Activated naive CD8-positive, alpha-beta T cell treated with anti-CD3 and anti-CD28 coated beads for 36 hours (primary cell): ENCODE measurements around the gene ENOX1. TPM values are rescaled to one million over a fixed set of nuclear protein-coding genes. Genes with fewer than 3 reads are reported as not detected.

Experiments used
- DNase-seq: peaks from one replicate; pipeline ENCODE4 v3.0.0; 2021
- H3K27ac Mint-ChIP-seq: one replicate; pipeline ENCODE4 v1.8.0; 2022; ENCODE audit warnings: mild to moderate bottlenecking, moderate library complexity, mixed read lengths
- H3K27me3 Mint-ChIP-seq: one replicate; pipeline ENCODE4 v1.8.0; 2022; ENCODE audit warnings: mild to moderate bottlenecking, mixed read lengths
- H3K36me3 Mint-ChIP-seq: one replicate; pipeline ENCODE4 v1.8.0; 2021; ENCODE audit warnings: mild to moderate bottlenecking, mixed read lengths
- H3K4me1 Mint-ChIP-seq: one replicate; pipeline ENCODE4 v1.8.0; 2021; ENCODE audit warnings: mixed read lengths
- H3K4me3 Mint-ChIP-seq: one replicate; pipeline ENCODE4 v1.8.0; 2022; ENCODE audit warnings: mild to moderate bottlenecking, moderate library complexity, mixed read lengths
- H3K9me3 Mint-ChIP-seq: one replicate; pipeline ENCODE4 v1.8.0; 2022; ENCODE audit warnings: mixed read lengths
- total RNA-seq, 2 experiments: library from RNA; stranded (reverse); gene quantifications; one replicate each; pipeline ENCODE4 v1.2.3, GENCODE V29; 2021

ENOX1 gene
- total RNA-seq, 2 experiments from 2014 or later, result not detected

- no peaks in the 10 kb centered on the region for H3K27me3 Mint-ChIP-seq
- no peaks in the 10 kb centered on the region for H3K36me3 Mint-ChIP-seq
- no peak overlapping the region for H3K4me3 Mint-ChIP-seq
- H3K4me1 Mint-ChIP-seq, result no peaks in the 10 kb centered on the region
- H3K27ac Mint-ChIP-seq, result no peak overlapping the region
- DNase-seq, result no peak
- H3K9me3 Mint-ChIP-seq, result peaks cover 3% of the 10 kb centered on the region
Measured at GRCh38 chr13:43264458-43264857, 522.3 kb downstream of the ENOX1 start.

DNA sequence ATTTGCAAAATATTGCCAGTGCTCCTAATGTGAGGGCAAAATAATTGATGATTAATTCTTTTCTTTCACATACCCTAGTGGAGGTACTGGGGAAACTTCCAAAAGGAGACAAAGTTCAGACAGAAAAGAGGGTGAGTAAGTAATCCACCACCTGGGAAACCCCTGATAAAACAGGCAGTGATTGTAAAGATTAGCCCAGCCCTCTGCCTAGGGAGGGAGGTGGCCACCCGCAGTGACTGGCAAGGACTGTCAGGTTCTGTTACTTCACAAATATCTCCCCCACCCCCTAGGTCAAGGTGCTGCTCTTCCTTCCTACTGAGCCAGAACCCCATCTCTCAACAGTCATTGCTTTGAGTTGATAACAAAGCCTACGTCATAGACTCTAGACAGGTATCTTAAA, 523.7 kb downstream of the ENOX1 start:
- peaks cover 3% of the 10 kb centered on the region for H3K9me3 Mint-ChIP-seq
- H3K27ac Mint-ChIP-seq, result no peak overlapping the region
- H3K27me3 Mint-ChIP-seq, result no peaks in the 10 kb centered on the region
- no peaks in the 10 kb centered on the region for H3K4me1 Mint-ChIP-seq
- no peak overlapping the region for H3K4me3 Mint-ChIP-seq
- no peaks in the 10 kb centered on the region for H3K36me3 Mint-ChIP-seq
- no peak for DNase-seq

DNA sequence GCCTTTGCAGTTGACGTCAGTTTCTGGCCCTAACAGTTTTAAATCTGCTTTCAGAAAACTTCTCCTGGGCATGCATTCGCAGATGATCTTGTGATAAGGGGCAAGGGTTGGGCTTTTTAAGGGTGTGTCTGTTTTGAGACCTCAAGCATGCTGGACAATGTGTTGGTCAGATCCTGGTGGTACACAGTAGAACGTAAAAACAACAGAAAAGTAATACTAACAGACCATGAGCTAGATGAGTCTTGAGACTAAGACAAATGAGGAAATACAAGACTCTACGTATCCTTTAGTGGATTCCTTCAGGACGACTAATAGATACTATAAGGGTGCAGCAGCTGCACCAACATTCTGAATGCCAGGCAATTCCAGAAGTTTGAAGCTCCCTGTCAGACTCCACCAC, 525.8 kb downstream of the ENOX1 start:
- Mint-ChIP-seq H3K9me3 (peaks cover 3% of the 10 kb centered on the region), H3K36me3 (no peaks in the 10 kb centered on the region), H3K27me3 (no peaks in the 10 kb centered on the region), H3K4me1 (no peaks in the 10 kb centered on the region), H3K4me3 (no peak overlapping the region), H3K27ac (no peak overlapping the region)
- DNase-seq, result no peak

DNA sequence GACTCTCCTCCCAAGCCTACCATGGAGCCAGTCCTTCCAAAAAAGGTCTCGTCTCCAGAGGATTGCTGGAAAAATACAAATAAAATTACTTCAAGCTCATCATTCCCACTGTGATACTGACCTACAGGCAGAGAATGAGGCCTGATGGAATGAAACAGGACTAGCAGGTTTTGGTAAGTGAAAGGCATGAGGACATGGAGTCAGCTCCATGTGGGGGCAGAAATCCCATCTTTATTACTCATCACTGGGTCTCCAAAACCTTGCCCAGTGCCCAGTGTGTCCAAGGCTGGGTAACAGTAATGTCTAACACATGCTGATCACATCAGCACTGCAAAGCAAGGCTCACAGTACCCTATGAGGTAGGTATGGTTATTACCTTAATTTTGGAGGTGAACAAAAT, 528.0 kb downstream of the ENOX1 start:
- H3K4me1 Mint-ChIP-seq, result no peaks in the 10 kb centered on the region
- no peaks in the 10 kb centered on the region for H3K36me3 Mint-ChIP-seq
- H3K27ac Mint-ChIP-seq, result no peak overlapping the region
- peaks cover 3% of the 10 kb centered on the region for H3K9me3 Mint-ChIP-seq
- no peak overlapping the region for H3K4me3 Mint-ChIP-seq
- no peak for DNase-seq
- peaks cover 2% of the 10 kb centered on the region for H3K27me3 Mint-ChIP-seq

- Mint-ChIP-seq H3K36me3 (no peaks in the 10 kb centered on the region), H3K27me3 (peaks cover 7% of the 10 kb centered on the region), H3K9me3 (peaks cover 3% of the 10 kb centered on the region), H3K4me1 (no peaks in the 10 kb centered on the region), H3K27ac (no peak overlapping the region), H3K4me3 (no peak overlapping the region)
- DNase-seq, result no peak
Measured at GRCh38 chr13:43257765-43258164, 529.0 kb downstream of the ENOX1 start.

DNA sequence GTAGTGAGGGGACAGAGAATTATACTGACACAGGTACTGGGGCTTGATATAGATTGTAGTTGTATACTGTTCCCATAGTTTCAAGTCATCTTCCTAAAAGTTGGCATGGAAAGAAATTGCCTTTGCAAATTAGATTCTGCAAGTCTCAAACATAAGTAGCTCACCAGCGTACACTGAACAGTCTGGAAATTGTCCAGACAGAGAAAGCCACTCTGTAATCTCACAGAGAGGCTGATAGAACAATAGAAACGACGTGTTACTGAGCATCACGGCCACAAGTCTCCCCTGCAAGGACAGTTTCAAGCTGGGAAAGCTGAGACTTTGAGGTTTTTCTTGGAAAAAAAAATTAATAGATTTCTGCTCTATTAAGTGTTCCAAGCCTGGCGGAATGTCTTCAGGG, 534.8 kb downstream of the ENOX1 start:
- Mint-ChIP-seq H3K27ac (no peak overlapping the region), H3K4me1 (no peaks in the 10 kb centered on the region), H3K4me3 (no peak overlapping the region), H3K36me3 (no peaks in the 10 kb centered on the region), H3K27me3 (peaks cover 7% of the 10 kb centered on the region), H3K9me3 (no peaks in the 10 kb centered on the region)
- no peak for DNase-seq

GRCh38 chr13:43246382-43246781, 540.4 kb downstream of the ENOX1 start:
- H3K4me3 Mint-ChIP-seq, result no peak overlapping the region
- no peak for DNase-seq
- H3K4me1 Mint-ChIP-seq, result no peaks in the 10 kb centered on the region
- peaks cover 4% of the 10 kb centered on the region for H3K27me3 Mint-ChIP-seq
- H3K27ac Mint-ChIP-seq, result no peak overlapping the region
- no peaks in the 10 kb centered on the region for H3K9me3 Mint-ChIP-seq
- H3K36me3 Mint-ChIP-seq, result no peaks in the 10 kb centered on the region

DNA sequence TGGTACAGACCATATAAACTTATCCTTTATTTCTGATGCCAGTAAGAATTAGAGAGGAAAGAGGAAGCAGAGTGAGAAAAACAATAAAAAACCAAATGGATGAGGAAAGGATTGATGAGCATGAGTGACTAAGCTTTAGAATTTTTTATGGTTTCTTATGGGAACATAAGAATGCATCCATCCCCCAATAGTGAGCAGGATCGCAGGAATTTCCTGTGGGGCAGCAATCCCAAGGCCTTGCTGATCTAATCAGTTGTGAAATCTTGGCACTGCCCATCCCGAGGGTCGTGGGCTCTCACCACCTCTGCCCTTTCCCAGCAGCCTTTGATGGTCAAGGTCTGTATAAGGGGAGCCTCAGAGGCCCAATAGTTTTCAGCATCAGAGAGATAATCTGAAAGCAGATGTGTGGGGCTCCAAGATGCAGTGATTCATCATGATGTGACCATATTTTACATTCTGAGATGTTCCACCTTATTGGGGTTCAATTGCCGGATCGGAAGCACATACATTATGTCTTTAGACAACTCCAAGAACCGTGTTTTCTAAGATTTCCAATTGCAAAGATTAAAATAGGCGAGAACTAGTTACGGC, 541.3 kb downstream of the ENOX1 start:
- Mint-ChIP-seq H3K9me3 (no peaks in the 10 kb centered on the region), H3K27me3 (peaks cover 4% of the 10 kb centered on the region), H3K27ac (no peak overlapping the region), H3K4me3 (no peak overlapping the region), H3K36me3 (no peaks in the 10 kb centered on the region), H3K4me1 (no peaks in the 10 kb centered on the region)
- no peak for DNase-seq

DNA sequence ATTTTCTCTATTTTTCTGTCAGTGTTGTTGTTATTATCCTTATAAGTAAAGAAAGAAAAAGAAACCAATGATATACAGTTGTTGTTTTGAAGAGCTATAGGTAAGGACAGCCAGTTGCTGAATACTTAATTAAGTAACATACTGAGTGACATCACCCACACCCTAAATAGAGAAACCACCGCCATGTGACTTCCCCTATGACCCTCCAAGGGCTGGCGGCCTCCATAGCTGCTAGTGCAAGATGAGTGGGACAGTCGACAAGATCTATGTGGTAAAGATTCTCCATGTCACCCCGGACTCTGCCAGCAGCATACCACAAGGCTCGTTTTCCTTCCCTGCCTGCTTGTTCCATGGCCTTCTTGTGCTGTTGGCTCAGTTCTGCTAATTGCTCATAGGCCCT, 542.3 kb downstream of the ENOX1 start:
- DNase-seq, result no peak
- Mint-ChIP-seq H3K27me3 (peaks cover 4% of the 10 kb centered on the region), H3K4me3 (no peak overlapping the region), H3K27ac (no peak overlapping the region), H3K9me3 (no peaks in the 10 kb centered on the region), H3K36me3 (no peaks in the 10 kb centered on the region), H3K4me1 (no peaks in the 10 kb centered on the region)

DNA sequence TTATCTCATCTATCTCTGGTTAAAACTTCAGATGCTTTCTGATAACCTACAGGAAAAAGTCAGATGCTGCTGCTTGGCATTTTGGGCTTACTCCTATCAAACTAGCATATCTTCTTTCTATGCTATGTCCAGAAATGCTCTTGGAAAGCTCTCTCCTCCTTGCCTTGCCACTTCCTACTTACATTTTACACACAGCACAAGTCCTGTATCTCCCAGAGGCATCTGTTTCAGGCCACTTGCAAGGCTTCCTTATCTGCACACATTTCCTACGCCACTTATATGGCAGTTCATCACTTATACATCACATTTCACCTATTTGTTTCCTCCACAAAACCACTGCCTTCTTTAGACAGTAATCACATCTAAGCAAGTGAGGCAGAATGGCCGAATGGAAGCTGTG, 543.1 kb downstream of the ENOX1 start:
- no peak overlapping the region for H3K27ac Mint-ChIP-seq
- H3K36me3 Mint-ChIP-seq, result no peaks in the 10 kb centered on the region
- H3K27me3 Mint-ChIP-seq, result peaks cover 4% of the 10 kb centered on the region
- H3K4me3 Mint-ChIP-seq, result no peak overlapping the region
- H3K9me3 Mint-ChIP-seq, result no peaks in the 10 kb centered on the region
- no peaks in the 10 kb centered on the region for H3K4me1 Mint-ChIP-seq
- no peak for DNase-seq

- H3K4me1 Mint-ChIP-seq, result no peaks in the 10 kb centered on the region
- H3K36me3 Mint-ChIP-seq, result no peaks in the 10 kb centered on the region
- no peaks in the 10 kb centered on the region for H3K9me3 Mint-ChIP-seq
- no peak overlapping the region for H3K4me3 Mint-ChIP-seq
- H3K27me3 Mint-ChIP-seq, result peaks cover 4% of the 10 kb centered on the region
- no peak overlapping the region for H3K27ac Mint-ChIP-seq
- no peak for DNase-seq
Measured at GRCh38 chr13:43242040-43242439, 544.7 kb downstream of the ENOX1 start.

DNA sequence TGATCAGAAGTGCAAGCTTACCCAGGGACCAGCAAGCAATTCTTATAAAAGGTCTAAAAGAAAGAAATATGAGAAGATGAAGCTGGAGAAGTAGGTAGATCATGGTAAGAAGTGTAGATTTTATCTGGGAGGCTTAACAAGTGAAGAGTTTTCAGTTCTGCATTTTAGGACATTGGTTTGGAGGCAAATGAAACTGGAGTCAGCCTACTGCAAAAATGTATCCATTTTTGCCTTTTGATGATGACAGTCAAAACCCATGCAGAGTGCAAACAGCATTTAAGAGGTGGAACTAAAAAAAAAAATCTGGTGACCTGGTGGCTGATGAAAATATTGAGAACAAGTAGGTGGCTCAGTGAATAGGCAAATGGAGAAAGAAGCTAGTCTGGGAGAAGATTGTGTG, 546.5 kb downstream of the ENOX1 start:
- Mint-ChIP-seq H3K36me3 (no peaks in the 10 kb centered on the region), H3K4me1 (no peaks in the 10 kb centered on the region), H3K4me3 (no peak overlapping the region), H3K27ac (no peak overlapping the region), H3K27me3 (peaks cover 4% of the 10 kb centered on the region), H3K9me3 (no peaks in the 10 kb centered on the region)
- no peak for DNase-seq

DNA sequence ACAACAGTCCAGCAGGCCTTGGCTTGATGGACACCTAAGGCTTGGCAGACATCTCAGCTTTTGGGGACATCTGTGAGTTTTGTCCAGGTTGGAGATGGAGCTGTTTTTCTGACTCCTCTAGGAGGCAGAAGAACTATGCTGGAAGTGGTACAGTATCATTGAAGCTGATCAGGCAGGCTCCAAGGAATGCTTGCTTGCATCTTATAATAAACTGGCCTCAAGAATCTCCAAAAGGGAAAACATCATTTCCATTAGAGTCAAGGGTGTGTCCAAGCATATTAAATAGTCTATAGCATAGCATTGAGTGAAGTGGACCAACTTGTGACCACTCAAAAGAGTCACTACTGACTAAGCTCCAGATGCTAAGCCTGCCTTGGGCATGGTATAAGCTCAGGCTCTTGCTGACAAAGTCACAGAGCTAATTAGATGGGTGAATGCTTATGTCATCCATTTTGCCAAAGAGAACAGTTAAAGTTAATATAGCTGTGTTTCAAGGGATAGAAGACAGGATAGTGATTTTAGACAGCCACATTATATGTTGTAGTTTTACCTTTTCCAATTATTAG, 547.4 kb downstream of the ENOX1 start:
- DNase-seq, result no peak
- Mint-ChIP-seq H3K9me3 (no peaks in the 10 kb centered on the region), H3K36me3 (no peaks in the 10 kb centered on the region), H3K27ac (no peak overlapping the region), H3K4me3 (no peak overlapping the region), H3K4me1 (no peaks in the 10 kb centered on the region), H3K27me3 (peaks cover 4% of the 10 kb centered on the region)

GRCh38 chr13:43238341-43239083, 548.3 kb downstream of the ENOX1 start:
- no peak for DNase-seq
- Mint-ChIP-seq H3K9me3 (no peaks in the 10 kb centered on the region), H3K27me3 (peaks cover 4% of the 10 kb centered on the region), H3K4me3 (no peak overlapping the region), H3K36me3 (no peaks in the 10 kb centered on the region), H3K27ac (no peak overlapping the region), H3K4me1 (no peaks in the 10 kb centered on the region)

DNA sequence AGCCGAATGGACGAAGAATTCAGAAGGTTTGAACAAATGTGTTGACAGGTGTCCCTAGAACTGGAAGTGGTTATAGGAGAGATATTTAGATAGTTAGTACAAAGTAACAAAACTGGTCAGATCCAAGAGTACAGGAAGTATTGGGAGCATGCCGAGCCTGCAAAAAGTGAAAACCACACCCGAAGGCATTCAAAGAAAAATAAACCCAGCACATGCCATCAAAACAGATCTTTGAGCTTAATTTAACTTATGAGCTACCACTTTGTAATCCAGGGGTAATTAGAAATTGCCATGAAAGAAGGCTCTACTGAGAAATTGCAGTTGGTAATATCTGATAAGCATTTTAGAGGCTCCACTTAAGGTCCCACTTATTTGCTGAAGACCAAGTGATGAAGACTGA, 549.2 kb downstream of the ENOX1 start:
- no peaks in the 10 kb centered on the region for H3K4me1 Mint-ChIP-seq
- no peak for DNase-seq
- no peak overlapping the region for H3K4me3 Mint-ChIP-seq
- no peak overlapping the region for H3K27ac Mint-ChIP-seq
- H3K27me3 Mint-ChIP-seq, result no peaks in the 10 kb centered on the region
- H3K9me3 Mint-ChIP-seq, result no peaks in the 10 kb centered on the region
- no peaks in the 10 kb centered on the region for H3K36me3 Mint-ChIP-seq

DNA sequence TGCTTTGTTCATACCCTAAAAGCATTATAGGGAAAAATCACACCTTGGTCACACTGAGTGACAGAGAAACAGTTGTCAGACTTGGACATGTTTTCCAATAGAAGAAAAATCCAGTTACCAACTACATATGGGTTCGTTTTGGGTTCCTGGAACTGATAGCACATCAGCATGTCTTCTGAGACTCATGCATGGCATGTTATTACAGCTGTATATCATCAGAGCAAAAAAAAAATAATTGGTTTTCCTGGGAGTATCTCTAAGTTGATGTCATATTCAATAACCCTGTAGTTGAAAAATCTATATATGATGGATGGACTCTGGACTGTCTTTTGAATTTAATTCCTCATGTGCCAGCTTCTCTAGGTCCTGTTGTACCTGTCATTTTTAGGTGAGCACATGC, 551.7 kb downstream of the ENOX1 start:
- H3K36me3 Mint-ChIP-seq, result no peaks in the 10 kb centered on the region
- no peak overlapping the region for H3K4me3 Mint-ChIP-seq
- no peaks in the 10 kb centered on the region for H3K4me1 Mint-ChIP-seq
- DNase-seq, result no peak
- H3K27me3 Mint-ChIP-seq, result no peaks in the 10 kb centered on the region
- no peaks in the 10 kb centered on the region for H3K9me3 Mint-ChIP-seq
- no peak overlapping the region for H3K27ac Mint-ChIP-seq
